ENCODE results near the gene NPAS3.

NPAS3 gene

DNA sequence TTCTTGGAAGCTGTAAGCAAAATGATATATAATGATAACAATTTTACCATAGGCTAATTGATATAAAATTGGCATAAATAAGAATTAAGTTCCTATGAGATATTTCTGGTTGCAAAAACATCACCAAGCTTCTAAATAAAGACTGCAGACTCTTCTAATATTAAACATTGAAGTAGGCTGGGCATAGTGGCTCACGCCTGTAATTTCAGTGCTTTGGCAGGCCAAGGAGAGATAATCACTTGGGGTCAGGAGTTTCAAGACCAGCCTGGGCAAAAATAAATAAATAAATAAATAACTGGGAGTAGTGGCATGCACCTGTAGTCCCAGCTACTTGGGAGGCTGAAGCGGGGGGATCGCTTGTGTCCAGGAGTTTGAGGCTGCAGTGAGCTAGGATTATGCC, 71.8 kb downstream of the NPAS3 start:
- in situ Hi-C loops (cut with MboI; ENCODE audit: low sequenced_read_pairs) = no loop called here

DNA sequence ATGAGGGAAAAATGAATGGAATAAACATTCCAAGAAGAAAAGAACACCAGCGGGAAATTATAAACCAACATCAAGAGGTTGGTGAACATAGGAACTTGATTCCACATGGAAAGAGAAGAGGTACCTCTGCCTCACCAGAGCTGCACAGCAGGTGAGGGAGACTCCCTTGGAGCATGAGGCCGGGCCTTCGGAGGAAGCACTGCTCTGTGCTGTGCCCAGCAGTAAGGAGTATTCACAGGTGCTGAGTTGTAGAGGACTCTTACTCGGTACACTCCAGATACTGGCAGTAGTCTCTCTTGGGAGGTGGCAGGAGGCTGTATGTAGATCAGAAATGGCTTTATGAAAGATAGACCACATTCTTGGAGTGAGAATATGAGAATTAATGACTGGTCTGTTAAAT, 76.0 kb downstream of the NPAS3 start:
- in situ Hi-C loops (cut with MboI; ENCODE audit: low sequenced_read_pairs) = no loop called here

DNA sequence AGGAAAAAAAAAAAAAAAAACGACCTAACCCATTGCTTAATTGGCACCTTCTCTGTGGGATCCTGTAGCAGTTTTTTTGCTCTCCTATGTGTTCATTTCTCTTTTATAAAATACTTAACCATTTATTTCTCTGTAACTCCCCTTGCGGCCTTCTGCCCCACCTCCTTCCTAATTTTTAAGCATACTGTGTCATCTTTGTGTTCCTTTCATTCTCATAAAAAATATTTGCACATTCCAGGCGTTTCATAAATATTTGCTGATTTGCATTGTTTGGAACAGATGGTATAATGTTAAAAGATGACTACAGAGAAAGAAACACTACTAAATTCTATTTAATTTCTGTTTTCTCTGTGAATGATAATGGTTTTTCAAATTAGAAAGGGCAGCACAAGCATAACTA, 77.9 kb downstream of the NPAS3 start:
- in situ Hi-C loops (cut with MboI; ENCODE audit: low sequenced_read_pairs) = no loop called here

DNA sequence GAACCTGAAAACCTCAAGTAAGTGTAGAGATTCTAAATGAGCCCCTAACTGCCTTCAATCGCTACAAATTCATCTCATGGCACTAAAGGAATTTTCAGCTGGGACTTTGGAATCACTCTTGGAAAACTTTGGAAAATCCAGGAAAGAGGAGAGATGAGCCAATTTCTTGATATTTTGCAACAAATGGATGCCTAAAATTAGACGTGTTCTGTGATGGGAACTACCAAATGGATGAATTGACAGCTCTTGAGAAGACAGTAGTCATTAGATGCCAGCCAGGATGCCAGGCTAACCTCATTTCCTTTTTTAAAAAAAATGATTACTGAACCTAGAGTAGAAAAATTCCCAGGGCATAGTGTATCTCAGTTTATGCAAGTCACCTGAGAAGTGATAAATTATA, 78.3 kb downstream of the NPAS3 start:
- in situ Hi-C loops (cut with MboI; ENCODE audit: low sequenced_read_pairs) = no loop called here

DNA sequence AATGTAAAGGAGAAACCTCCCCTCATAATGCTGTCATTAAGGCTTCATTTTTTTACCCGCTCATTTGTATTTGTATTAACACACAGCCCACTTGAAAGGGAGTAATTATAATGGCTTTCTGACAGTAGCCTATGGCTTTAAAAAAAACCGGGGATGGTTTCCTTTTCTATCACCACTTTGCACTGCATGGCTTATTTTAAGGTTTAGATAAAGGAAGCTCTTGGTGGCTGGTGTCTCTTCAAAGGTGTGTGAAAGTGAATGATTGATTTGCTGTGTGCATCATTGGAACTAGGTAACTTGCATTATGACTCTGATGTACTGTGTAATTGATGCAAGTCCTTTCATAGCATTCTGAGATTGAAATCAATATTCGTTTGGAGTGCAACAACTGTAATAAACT, 80.7 kb downstream of the NPAS3 start:
- in situ Hi-C loops (cut with MboI; ENCODE audit: low sequenced_read_pairs) = no loop called here

DNA sequence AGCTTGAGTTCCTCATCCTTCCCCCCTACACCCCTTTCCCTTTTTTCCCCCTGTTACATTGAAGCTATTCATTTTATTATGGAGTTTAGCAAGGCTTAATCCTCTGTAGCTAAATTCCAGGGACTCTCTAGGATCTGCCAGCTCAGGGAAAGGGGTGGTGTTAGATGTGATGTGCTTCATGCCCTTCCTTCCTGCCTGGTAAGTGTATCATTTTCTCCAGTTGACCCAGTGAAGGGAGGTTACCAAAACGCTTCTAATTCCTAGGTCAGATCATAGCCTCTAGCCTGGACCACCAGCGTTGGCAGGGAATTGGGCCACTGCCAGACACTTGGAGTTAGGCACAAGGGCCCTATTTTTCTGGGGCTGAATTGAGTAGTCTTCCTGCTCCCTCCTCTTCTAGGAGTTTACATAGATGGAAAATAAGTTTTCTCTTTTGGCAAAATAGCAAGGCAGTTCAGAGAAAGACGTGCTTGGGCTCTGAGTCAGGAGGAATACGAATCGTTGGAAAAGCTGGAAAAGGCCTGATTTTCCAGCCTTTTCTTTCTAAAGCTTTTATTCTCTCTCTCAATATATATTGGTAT, 88.3 kb downstream of the NPAS3 start:
- in situ Hi-C loops (cut with MboI; ENCODE audit: low sequenced_read_pairs) = no loop called here

DNA sequence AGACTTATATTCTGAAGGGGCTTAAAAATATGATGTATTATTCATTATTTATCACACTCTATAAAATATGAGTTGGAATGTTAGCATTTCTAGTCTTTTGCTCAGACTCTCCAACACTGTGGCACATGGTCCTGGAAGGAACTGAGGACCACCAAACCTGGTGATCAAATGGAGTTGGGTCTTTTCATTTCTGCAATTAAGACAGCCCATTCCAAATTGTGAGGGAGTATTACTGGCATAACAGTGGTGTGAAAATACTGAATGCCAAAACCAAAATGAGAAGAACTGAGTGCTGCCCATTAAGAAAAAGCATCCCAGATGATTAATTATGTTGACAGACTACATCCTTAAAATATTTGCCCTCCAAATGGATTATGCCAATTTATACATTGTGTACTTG, 90.8 kb downstream of the NPAS3 start:
- in situ Hi-C loops (cut with MboI; ENCODE audit: low sequenced_read_pairs) = no loop called here

DNA sequence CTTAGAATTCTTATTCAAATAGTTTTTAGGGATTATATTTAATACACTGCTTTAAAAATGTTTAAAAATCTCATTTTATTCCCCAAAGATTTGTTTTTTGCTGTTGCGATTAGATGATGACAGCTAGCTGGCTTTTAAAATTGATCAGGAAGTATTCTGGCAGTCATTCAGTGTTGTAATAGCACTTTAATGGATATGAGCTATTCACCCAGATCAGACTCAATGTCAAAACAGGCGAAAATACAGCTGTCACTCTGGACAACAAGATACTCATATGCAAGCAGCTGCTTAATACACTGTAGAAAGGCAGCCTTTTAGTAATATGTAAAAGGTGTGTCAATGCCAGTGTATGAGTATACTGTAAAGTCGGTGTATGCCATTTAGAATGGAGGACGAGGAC, 91.7 kb downstream of the NPAS3 start:
- in situ Hi-C loops (cut with MboI; ENCODE audit: low sequenced_read_pairs) = no loop called here

DNA sequence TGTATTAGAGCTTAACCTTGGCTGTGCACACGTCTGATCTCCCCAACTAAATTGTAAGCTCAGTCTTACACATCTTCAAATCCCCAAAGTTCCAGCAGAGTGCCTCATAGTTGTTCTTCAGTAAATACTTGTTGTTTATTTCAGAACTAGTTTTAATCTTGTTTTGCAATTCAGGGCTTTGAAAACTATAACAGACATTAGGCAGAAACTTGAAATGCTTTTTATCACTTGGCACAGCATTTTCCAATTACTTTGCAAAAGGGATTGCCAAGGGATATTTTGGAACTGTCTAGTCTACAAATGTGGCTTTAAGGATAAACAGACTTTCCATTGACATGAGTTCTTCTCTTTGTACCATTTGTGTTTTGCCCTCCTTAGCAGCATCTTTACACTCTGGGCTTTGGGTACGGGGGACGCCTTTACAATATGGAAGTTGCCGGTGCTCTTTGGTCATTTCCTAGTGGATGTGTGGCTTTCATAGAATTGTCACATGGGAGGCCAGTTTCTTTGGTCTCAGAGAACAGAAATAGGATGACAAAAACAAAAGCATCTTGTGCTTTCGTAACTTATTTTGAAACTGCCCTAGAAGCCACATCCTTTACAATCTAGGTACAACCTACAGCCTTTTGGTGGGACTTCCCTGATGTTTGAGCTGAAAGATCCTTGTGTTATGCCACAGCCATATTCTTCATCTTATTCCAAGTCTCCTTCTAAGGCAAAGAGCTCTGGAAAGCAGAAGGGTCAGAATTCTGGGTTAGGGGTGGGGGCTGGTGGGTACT, 96.9 kb downstream of the NPAS3 start:
- in situ Hi-C loops (cut with MboI; ENCODE audit: low sequenced_read_pairs) = no loop called here

DNA sequence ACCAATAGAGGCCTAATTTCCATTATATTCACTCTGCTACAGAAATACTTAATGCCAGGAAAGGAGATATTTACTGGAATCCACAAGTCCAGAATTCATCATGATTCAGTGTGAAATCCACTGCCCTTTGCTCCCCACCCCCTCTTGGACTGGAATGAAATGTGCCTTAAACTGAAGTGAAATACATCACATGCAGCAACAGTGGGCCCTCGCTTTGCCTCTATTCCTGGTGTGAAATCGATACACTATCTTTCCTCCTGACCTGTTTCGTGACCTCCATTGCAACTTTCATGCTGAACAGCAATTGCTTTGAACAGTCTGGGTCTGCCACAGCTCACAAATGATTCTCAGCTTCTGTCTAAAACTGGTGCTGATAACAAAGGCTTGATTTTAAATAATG, 100.6 kb downstream of the NPAS3 start:
- in situ Hi-C loops (cut with MboI; ENCODE audit: low sequenced_read_pairs) = no loop called here

DNA sequence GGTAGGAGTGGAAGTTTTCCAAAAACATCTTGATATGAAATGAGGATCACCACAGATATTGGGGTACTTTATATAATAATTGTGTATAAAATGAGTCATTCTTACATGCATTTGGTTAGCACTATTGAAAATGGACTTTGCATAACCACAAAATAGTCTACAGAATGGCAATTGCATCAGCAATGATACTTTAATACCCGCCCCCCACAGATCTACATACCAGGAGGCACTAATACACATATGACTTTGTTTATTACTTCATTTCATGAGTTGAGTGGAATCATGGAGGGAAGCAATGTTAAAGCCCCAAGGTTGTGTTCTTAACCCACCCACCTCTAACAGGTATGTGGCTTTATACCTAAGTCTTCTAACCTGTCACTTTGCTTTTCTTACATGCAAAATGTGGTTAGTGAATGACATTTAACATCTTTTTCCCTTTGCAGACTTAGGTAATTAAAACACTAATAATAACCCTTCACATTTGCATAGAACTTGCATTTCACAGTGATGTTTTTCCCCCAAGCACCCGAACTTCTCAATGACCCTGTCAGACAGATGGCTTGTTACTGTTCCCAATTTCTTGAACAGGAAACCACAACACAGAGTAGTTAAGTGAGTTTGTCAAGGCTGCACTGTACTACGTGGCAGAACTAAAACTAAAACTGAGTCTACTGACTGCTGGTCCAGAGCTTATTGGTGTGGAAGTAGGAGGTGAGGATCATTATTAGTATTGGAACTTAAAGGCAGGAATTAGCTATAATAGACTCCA, 101.9 kb downstream of the NPAS3 start:
- in situ Hi-C loops (cut with MboI; ENCODE audit: low sequenced_read_pairs) = no loop called here

DNA sequence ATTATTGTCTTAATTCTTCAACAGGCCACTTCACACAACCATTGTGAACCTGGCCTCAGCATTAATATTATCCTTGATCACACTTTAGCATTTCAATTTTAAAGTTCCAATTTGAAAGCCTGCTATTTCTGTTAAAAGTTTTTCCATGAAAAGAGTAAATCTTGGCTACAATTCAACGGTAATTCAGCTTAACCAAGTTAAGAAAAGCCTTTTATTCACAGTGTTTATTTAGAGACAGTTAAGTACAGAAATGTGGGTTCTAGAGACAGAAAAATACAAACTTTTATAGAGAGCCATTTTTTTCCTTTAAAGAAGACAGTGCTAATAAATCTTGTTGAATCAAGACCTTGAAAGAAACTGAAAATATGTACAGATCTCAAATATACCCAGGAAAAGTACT, 103.9 kb downstream of the NPAS3 start:
- in situ Hi-C loops (cut with MboI; ENCODE audit: low sequenced_read_pairs) = no loop called here

DNA sequence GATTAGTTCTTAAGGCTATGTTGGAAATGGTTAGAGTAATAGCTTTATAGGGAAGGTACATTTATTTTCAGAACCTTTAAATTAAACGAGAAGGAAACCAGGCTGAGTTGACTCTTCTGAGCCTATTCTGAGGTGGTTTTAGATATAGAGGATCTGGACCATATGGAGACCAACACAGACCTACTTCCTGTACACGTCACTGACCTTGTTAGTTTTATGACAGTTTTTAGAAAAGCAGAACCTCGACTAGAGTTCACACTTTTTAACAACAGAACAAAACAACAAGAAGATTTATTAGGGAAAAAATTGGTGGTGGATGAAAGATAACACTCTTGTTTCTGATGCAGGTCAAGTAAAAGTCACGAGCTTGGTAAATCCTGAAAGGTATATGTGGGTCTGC, 107.1 kb downstream of the NPAS3 start:
- in situ Hi-C loops (cut with MboI; ENCODE audit: low sequenced_read_pairs) = no loop called here

DNA sequence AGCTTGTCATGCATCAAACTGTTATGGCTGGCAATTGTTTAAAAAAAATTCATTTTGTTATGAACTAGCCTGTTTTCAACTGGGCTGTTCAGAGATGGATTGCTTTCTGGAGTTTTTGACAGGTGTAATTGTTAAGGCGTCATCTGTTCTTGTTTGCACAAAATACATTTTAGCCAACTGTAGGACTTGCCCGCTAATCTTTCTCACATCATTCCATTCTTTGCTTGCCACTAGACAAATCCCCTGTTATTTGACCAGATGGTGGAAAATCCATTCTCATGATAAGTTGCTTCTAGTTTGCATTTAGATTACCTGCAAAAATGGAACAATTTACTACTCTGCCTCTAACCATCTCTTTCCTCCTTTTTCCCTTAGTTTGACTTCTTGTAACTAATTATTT, 114.3 kb downstream of the NPAS3 start:
- in situ Hi-C loops (cut with MboI; ENCODE audit: low sequenced_read_pairs) = no loop called here

DNA sequence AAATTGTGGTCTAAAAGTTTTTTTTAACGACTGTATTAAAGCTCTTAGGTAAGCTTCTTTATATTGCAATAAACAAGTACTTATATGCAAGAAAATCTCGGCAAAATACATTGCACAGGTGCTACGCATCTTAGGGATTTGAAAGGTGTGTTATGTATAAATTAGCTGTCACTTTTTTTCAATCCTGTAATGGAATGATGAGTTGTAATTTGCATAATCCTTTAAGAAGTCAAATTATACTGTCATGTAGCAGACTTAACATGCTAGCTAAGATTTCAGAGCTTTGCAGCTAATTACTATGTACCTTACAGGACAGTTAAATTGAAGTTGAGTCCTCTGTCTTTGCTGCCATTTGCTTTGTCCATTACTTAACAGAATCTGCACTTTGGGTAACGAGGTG, 117.5 kb downstream of the NPAS3 start:
- in situ Hi-C loops (cut with MboI; ENCODE audit: low sequenced_read_pairs) = no loop called here

DNA sequence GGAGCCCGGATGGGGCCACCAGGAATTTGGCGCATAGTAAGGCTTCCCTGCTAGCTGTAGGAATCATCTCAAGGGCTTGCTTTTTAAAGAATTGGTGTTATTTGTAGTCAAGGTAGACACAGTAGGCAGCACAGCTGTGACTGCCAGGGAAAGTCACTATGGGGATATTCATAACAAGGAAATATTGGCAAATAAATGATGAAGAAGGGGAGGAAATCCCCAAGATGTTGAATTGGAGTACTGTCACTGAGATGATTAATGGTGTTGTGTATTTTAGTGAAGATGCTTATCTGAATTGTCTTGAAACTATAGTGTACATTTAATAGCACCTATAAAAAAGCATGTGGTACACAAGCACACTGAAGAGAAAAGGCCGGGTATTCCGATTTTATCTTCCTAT, 118.9 kb downstream of the NPAS3 start:
- in situ Hi-C loops (cut with MboI; ENCODE audit: low sequenced_read_pairs) = no loop called here

DNA sequence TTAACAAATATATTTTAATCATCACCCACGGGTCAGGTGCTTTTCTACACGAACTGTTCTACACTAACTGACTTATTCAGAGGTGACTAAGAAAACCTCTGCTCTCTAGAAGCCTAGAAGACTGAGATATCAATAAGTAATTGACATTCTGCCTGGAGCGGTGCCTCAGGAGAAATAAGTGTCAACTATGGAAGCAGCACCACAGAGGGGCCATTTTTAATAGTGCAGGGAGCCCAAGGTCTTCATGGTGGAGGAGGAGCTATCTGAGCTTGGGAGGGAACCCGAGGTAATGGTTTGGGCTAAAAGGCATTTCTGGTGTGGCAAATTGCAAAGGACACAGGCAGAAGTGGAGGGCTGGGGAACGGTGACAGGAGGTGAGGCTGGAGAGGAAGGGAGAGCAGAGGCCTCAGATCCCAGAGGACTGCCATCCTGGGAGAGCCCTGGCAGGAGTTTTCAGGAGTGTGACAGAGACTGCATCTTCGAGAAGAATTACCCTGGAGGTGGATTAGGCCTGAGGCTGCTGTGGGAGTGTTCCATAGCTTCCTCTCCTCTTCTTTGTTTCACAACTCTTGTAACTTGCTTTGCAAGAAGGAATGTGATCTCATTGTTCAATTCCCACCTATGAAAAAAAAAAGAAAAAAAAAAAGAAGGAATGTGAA, 123.1 kb downstream of the NPAS3 start:
- in situ Hi-C loops (cut with MboI; ENCODE audit: low sequenced_read_pairs) = no loop called here

DNA sequence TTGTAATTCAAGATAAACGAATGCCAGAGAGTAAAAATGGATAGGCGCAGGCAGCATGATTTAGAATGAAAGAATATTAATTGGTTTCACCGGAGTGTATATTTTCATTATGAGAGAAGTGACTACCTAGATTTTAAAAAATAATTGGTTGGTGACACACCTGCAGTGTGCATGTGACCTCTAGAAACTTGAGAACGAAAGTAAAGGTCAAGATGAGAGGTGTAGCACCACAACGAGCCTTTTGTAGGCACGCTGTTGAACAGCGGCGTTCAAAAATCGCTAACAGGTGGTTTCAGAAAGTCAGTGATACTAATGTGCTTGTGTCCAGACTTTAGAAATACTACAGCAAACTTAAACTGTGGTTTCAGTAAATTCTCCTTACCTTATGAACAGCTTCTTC, 123.8 kb downstream of the NPAS3 start:
- in situ Hi-C loops (cut with MboI; ENCODE audit: low sequenced_read_pairs) = no loop called here

DNA sequence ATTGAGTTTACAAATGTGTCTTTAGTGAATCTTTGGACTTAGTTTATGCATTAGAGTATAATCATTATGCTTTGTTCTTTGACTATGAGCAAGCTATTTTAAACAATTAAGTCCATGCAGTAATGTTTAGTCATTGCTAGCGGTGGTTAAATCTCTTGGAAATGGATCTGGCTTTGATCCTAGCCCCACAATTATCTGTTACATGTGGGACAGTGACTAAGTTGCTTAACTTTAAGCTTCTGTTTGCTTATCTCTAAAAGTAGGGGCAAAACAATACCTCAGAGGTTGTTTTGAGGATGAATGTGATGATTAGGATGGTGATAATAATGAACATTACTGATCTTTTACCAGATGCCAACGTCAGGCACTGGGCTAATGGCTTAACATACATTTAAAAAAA, 124.2 kb downstream of the NPAS3 start:
- in situ Hi-C loops (cut with MboI; ENCODE audit: low sequenced_read_pairs) = no loop called here

DNA sequence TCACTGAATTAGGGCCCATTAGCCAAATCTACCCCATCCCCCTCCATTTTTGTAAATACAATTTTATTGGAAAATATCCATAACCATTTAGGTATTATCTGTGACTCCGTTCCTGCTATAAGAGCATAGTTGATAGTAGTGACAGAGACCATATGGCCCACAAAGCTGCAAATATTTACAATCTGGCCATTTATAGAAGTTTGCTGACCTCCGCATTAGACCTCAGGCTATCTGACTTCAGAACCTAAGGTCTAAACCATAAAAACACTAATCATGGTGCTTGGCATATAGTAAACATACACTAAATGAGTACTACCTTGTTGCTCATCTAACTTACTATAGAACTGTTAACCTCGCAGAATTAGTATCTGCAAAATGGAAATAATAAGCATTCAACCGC, 124.8 kb downstream of the NPAS3 start:
- in situ Hi-C loops (cut with MboI; ENCODE audit: low sequenced_read_pairs) = no loop called here

DNA sequence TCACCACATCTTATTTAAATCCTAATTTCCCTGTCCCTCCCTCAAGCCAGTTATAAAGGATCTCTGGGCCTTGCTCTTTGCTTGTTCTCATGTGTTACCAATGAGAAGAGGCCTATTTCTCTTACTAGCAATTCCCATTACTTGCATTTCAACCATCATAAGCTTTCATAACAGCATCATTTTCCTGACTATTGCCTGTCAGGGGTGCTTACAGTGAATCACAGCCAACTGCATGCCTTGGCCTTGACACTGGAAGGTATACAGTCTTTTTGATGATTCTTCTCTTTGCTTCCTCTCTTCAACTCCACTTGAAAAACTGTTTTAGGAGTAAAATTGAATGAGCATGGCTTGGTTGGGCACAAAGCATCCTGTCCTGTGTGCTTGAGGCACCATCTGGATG, 127.0 kb downstream of the NPAS3 start:
- in situ Hi-C loops (cut with MboI; ENCODE audit: low sequenced_read_pairs) = no loop called here

DNA sequence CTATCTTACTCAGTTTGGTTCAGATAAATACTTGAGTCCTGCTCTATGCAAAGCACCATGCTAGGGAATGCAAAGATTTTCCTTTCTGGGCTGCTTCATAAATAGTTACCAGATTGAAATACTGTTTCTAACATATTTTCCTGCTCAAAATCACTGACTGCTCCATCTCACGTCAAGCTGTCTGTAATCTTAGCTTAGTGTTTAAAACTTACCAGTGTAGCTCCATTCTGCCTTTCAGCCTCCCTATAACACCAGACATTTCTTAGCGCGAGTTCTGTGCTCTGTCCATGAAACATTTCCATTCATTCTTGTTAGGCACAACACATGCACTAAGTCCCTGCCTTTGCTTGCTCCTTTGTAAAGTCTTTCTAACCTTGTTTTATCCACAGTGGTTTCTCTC, 129.4 kb downstream of the NPAS3 start:
- in situ Hi-C loops (cut with MboI; ENCODE audit: low sequenced_read_pairs) = no loop called here

All from hTERT RPE-1 (cell line).